ENCODE measurements around the gene TMEM109. TPM values are rescaled to one million over a fixed set of nuclear protein-coding genes. Genes with fewer than 3 reads are reported as not detected.
A peak's percentile ranks its signal among the peaks of the same experiment; 100 is the strongest.

The TMEM109 gene
- total RNA-seq, 3 donors from 2014 or later: 77.6 to 112 (median 77.7) TPM

- no peak for DNase-seq (ENCODE audit: low spot score in 2 of 2)
- Histone ChIP-seq H3K36me3 (peaks cover 19% of the 10 kb centered on the region), H3K4me1 (no peaks in the 10 kb centered on the region), H3K27me3 (no peaks in the 10 kb centered on the region), H3K4me3 (no peak overlapping the region), H3K9me3 (no peaks in the 10 kb centered on the region), H3K27ac (no peak overlapping the region)
- TF ChIP-seq POLR2A (IDR thresholded peaks at IDR 0.05): no peak
- no peak for TF ChIP-seq POLR2AphosphoS5 (IDR thresholded peaks at IDR 0.05)
- TF ChIP-seq, protein P1, sequence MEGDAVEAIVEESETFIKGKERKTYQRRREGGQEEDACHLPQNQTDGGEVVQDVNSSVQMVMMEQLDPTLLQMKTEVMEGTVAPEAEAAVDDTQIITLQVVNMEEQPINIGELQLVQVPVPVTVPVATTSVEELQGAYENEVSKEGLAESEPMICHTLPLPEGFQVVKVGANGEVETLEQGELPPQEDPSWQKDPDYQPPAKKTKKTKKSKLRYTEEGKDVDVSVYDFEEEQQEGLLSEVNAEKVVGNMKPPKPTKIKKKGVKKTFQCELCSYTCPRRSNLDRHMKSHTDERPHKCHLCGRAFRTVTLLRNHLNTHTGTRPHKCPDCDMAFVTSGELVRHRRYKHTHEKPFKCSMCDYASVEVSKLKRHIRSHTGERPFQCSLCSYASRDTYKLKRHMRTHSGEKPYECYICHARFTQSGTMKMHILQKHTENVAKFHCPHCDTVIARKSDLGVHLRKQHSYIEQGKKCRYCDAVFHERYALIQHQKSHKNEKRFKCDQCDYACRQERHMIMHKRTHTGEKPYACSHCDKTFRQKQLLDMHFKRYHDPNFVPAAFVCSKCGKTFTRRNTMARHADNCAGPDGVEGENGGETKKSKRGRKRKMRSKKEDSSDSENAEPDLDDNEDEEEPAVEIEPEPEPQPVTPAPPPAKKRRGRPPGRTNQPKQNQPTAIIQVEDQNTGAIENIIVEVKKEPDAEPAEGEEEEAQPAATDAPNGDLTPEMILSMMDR (IDR thresholded peaks at IDR 0.05): no peak
- intact Hi-C loops (cut with DNase I; ENCODE audit: low total_unique reads): no loop called here
Measured at GRCh38 chr11:60895687-60896086, 18.3 kb upstream of the TMEM109 start.

GRCh38 chr11:60897496-60897895 lies 16.5 kb upstream of the TMEM109 start:
- no peak overlapping the region for H3K4me3 ChIP-seq
- no peaks in the 10 kb centered on the region for H3K27me3 ChIP-seq
- no peaks in the 10 kb centered on the region for H3K4me1 ChIP-seq
- no peak for DNase-seq (ENCODE audit: low spot score in 2 of 2)
- intact Hi-C loops (cut with DNase I; ENCODE audit: low total_unique reads): no loop called here
- TF ChIP-seq, protein P1 (IDR thresholded peaks at IDR 0.05): no peak
- H3K36me3 ChIP-seq: peaks cover 21% of the 10 kb centered on the region
- H3K9me3 ChIP-seq: no peaks in the 10 kb centered on the region
- no peak overlapping the region for H3K27ac ChIP-seq

DNA sequence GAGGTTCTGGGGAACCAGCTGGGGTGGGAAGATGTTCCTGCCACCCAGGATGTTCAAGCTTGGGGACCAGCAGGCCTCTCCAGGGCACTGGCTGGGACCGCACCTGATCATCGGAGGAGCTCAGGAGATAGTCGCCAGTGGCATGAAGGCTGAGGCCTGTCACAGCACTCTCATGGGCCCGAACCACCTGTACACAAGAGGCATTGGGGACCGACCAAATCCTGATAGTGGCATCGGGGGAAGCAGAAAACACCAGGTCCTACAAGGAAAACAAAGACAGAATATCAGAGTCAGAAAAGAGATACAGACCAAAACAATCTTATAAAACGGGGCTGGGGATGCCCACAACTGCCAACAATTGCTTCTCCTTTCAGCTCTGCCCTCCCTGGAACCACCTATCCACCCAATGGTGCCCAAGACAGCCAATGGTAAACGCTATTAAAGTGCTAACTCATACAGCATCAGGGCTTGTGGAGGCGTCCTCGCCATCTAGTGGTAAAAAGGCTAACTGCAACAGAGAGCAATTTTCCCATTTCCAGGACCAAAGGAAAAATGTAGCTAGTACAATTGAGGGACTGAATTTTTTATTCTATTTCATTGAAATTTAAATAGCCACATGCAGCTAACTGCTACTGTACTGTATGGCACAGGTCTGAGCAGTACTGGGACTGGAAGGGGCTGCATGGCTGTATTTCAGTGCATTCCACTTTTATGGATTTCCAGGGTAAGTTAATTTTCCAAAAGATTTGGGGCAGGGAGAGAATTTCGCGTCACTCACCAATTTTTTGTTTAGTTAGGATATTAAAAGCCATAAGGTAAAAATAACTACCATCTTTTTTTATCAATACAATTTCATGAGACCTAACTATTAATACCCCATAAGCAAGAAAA lies 14.7 kb upstream of the TMEM109 start:
- peaks cover 21% of the 10 kb centered on the region for H3K36me3 ChIP-seq
- H3K27ac ChIP-seq: no peak overlapping the region
- intact Hi-C loops (cut with DNase I; ENCODE audit: low total_unique reads): no loop called here
- TF ChIP-seq, protein P1 (IDR thresholded peaks at IDR 0.05): peak; percentile 78 to 87 (median 86)
- TF ChIP-seq POLR2AphosphoS5 (IDR thresholded peaks at IDR 0.05): no peak
- no peak for TF ChIP-seq POLR2A (IDR thresholded peaks at IDR 0.05)
- no peak for DNase-seq (ENCODE audit: low spot score in 2 of 2)
- H3K4me3 ChIP-seq: no peak overlapping the region
- no peaks in the 10 kb centered on the region for H3K27me3 ChIP-seq
- no peaks in the 10 kb centered on the region for H3K9me3 ChIP-seq
- peaks cover 0 to 4% of the 10 kb centered on the region in 2 donors for H3K4me1 ChIP-seq

GRCh38 chr11:60899977-60900376 lies 14.0 kb upstream of the TMEM109 start:
- intact Hi-C loops (cut with DNase I; ENCODE audit: low total_unique reads): loop anchor here (10.0 kb wide), 1 partner anchor 65 kb away; no protein-coding TSS in a partner anchor
- H3K4me1 ChIP-seq: peaks cover 0 to 11% of the 10 kb centered on the region in 2 donors
- no peaks in the 10 kb centered on the region for H3K27me3 ChIP-seq
- no peak overlapping the region for H3K4me3 ChIP-seq
- no peak for DNase-seq (ENCODE audit: low spot score in 2 of 2)
- no peaks in the 10 kb centered on the region for H3K9me3 ChIP-seq
- H3K36me3 ChIP-seq: peaks cover 21% of the 10 kb centered on the region
- H3K27ac ChIP-seq: no peak overlapping the region
- TF ChIP-seq POLR2AphosphoS5 (IDR thresholded peaks at IDR 0.05) (no peak), POLR2A (IDR thresholded peaks at IDR 0.05) (no peak)
- TF ChIP-seq, protein P1 (IDR thresholded peaks at IDR 0.05): no peak

DNA sequence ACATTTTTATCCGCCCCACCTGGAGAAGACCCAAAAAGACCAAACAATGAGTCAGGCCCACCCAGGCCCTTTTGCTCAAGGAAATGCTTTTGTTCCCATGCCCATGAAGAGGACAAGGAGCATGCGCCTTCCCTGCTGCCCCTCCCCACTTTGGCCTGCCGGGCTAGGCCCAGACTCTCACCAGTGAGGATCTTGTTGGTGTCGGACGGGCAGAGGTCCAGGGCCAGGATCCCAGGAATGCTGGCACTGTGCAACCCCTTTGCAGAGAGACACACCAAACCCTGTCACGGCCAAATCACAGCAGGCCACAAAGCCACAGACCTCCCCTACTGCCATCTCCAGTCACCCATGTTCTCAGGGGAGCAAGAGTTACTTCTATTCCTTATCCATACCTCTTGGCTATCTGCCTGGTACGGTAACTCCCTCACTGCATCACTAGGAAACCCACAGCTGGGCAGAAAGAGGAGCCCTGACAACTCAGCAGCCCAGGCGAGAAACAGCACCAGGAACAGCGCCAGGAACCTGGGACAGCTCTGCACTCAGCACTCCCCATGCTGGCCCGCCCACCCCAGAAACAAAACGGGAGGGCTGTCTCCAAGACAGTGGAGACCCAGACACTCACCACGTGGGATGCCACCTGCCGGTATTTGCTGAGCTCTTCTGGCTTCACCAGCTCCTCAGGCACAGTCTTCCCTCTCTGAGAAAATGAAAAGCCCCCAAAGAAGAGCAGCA lies 13.1 kb upstream of the TMEM109 start:
- no peak for TF ChIP-seq POLR2A (IDR thresholded peaks at IDR 0.05)
- TF ChIP-seq, protein P1 (IDR thresholded peaks at IDR 0.05): no peak
- H3K4me1 ChIP-seq: peaks cover 0 to 16% of the 10 kb centered on the region in 2 donors
- H3K9me3 ChIP-seq: no peaks in the 10 kb centered on the region
- intact Hi-C loops (cut with DNase I; ENCODE audit: low total_unique reads): loop anchor here (10.0 kb wide), 1 partner anchor 66 kb away; no protein-coding TSS in a partner anchor
- peaks cover 21% of the 10 kb centered on the region for H3K36me3 ChIP-seq
- H3K27ac ChIP-seq: no peak overlapping the region
- H3K4me3 ChIP-seq: no peak overlapping the region
- no peak for DNase-seq (ENCODE audit: low spot score in 2 of 2)
- H3K27me3 ChIP-seq: no peaks in the 10 kb centered on the region
